ENCODE data around the gene AVL9. TPM values are rescaled to one million over a fixed set of nuclear protein-coding genes. Genes with fewer than 3 reads are reported as not detected.

The AVL9 gene
- total and polyA plus RNA-seq, 8 donors: 4.6 to 23.4 (median 17.2) TPM

GRCh38 chr7:32573110-32573687 is 77.9 kb downstream of the AVL9 start:
- WGBS, 2 donors: 95 to 96% methylated on average over 12 of the region's 12 CpGs
- Histone ChIP-seq H3K27ac (no peak overlapping the region), H3K27me3 (no peaks in the 10 kb centered on the region), H3K4me1 (peaks cover 0 to 23% (median 0%) of the 10 kb centered on the region in 3 donors), H3K4me3 (no peak overlapping the region), H3K36me3 (peaks cover 5 to 35% (median 6%) of the 10 kb centered on the region in 3 donors), H3K9me3 (no peaks in the 10 kb centered on the region)
- ATAC-seq (no peak), DNase-seq (no peak), FAIRE-seq (no peak)
- TF ChIP-seq CTCF (IDR thresholded peaks at IDR 0.05): no peak
- intact Hi-C loops (cut with DNase I): no loop called here

- intact Hi-C loops (cut with DNase I): no loop called here
- H3K4me3 ChIP-seq: no peak overlapping the region
- no peak for DNase-seq
- peaks cover 5 to 36% (median 6%) of the 10 kb centered on the region in 3 donors for H3K36me3 ChIP-seq
- FAIRE-seq: no peak
- 36 to 49% methylated on average over 1 of the region's 1 CpG for WGBS, 2 donors
- TF ChIP-seq CTCF (IDR thresholded peaks at IDR 0.05): no peak
- H3K4me1 ChIP-seq: peaks cover 0 to 16% (median 0%) of the 10 kb centered on the region in 3 donors
- peak in 1 of 4 donors; percentile 25 for ATAC-seq
- H3K27me3 ChIP-seq: no peaks in the 10 kb centered on the region
- peak overlapping the region in 1 of 4 donors; percentile 17 for H3K27ac ChIP-seq
- no peaks in the 10 kb centered on the region for H3K9me3 ChIP-seq
Measured at GRCh38 chr7:32574626-32575025, 79.3 kb downstream of the AVL9 start.

- Histone ChIP-seq H3K36me3 (peaks cover 5 to 57% (median 22%) of the 10 kb centered on the region in 3 donors), H3K27me3 (no peaks in the 10 kb centered on the region), H3K9me3 (no peaks in the 10 kb centered on the region), H3K4me3 (no peak overlapping the region), H3K4me1 (peaks cover 0 to 8% (median 0%) of the 10 kb centered on the region in 3 donors), H3K27ac (no peak overlapping the region)
- no peak for TF ChIP-seq CTCF (IDR thresholded peaks at IDR 0.05)
- DNase-seq: no peak
- WGBS, 2 donors: 92 to 94% methylated on average over 2 of the region's 2 CpGs
- intact Hi-C loops (cut with DNase I): no loop called here
- no peak for ATAC-seq
- no peak for FAIRE-seq
Measured at GRCh38 chr7:32577421-32577820, 82.1 kb downstream of the AVL9 start.

GRCh38 chr7:32579776-32580175 is 84.5 kb downstream of the AVL9 start:
- DNase-seq (no peak), FAIRE-seq (no peak), ATAC-seq (peak in 2 of 4 donors; percentile 43 to 58)
- H3K4me1 ChIP-seq: peaks cover 0 to 3% (median 0%) of the 10 kb centered on the region in 3 donors
- H3K4me3 ChIP-seq: no peak overlapping the region
- H3K9me3 ChIP-seq: no peaks in the 10 kb centered on the region
- peaks cover 0 to 62% (median 24%) of the 10 kb centered on the region in 3 donors for H3K36me3 ChIP-seq
- no peaks in the 10 kb centered on the region for H3K27me3 ChIP-seq
- intact Hi-C loops (cut with DNase I): no loop called here
- H3K27ac ChIP-seq: peak overlapping the region in 1 of 4 donors; percentile 2
- TF ChIP-seq CTCF (IDR thresholded peaks at IDR 0.05): no peak
- 39 to 43% methylated on average over 2 of the region's 2 CpGs for WGBS, 2 donors

GRCh38 chr7:32580646-32581045 is 85.4 kb downstream of the AVL9 start:
- no peak for DNase-seq
- Histone ChIP-seq H3K36me3 (peaks cover 0 to 62% (median 29%) of the 10 kb centered on the region in 3 donors), H3K27ac (no peak overlapping the region), H3K4me1 (no peaks in the 10 kb centered on the region), H3K9me3 (no peaks in the 10 kb centered on the region), H3K4me3 (no peak overlapping the region), H3K27me3 (no peaks in the 10 kb centered on the region)
- peak in 1 of 4 donors; percentile 21 for ATAC-seq
- 40 to 48% methylated on average over 4 of the region's 4 CpGs for WGBS, 2 donors
- TF ChIP-seq CTCF (IDR thresholded peaks at IDR 0.05): no peak
- no peak for FAIRE-seq
- intact Hi-C loops (cut with DNase I): no loop called here

Measured in pancreas (tissue), 10 donors.